AG04450 (cell line): ENCODE data around the gene DSTN. TPM values are rescaled to one million over a fixed set of nuclear protein-coding genes. Genes with fewer than 3 reads are reported as not detected.

Experiments
- CTCF ChIA-PET: fragments of 300-600, 350-600 bp; formaldehyde crosslinking; extraction: SDS; loops from one replicate; lab custom pipeline; 2022; ENCODE audit warnings: antibody characterized with exemption, inconsistent platforms; lab: Charles Lee
- POLR2A ChIA-PET: fragments of 350-600 bp; formaldehyde crosslinking; extraction: SDS; loops from one replicate; lab custom pipeline; 2021; ENCODE audit warnings: antibody characterized with exemption, inconsistent platforms; lab: Yijun Ruan, JAX
- DNase-seq: peaks from one replicate; pipeline ENCODE4 v3.0.0-alpha.2; 2011; ENCODE audit warnings: low read depth, low spot score
- H3K27ac ChIP-seq: one replicate; pipeline ENCODE4 v1.5.1; 2012; ENCODE audit warnings: low read depth, low read length, control low read depth
- H3K27me3 ChIP-seq: one replicate; pipeline ENCODE4 v1.6.0; 2012; ENCODE audit warnings: low read length; ENCODE audit not compliant: control insufficient read depth, insufficient read depth
- H3K4me3 ChIP-seq: 2 replicates; pipeline ENCODE4 v1.5.1; 2011; ENCODE audit warnings: mild to moderate bottlenecking, low read depth, low read length, control low read depth
- H3K9me3 ChIP-seq: 2 replicates; pipeline ENCODE4 v1.5.1; 2012; ENCODE audit warnings: low read length; ENCODE audit not compliant: control insufficient read depth, insufficient read depth
- CTCF ChIP-seq: IDR thresholded peaks from 2 replicates; pipeline ENCODE4 v1.5.1; 2011; ENCODE audit warnings: low read depth, low read length, control low read depth, inconsistent platforms
- polyA plus RNA-seq: library from polyadenylated mRNA; depleted of rRNA; stranded (reverse); fragments of >200 nt; gene quantifications from 2 replicates; pipeline ENCODE4 v1.2.3, GENCODE V29; 2011

The DSTN gene
- polyA plus RNA-seq, 1 experiment: 414 TPM

- Histone ChIP-seq H3K27me3 (no peaks in the 10 kb centered on the region), H3K4me3 (no peak overlapping the region), H3K27ac (no peak overlapping the region), H3K9me3 (no peaks in the 10 kb centered on the region)
- ChIA-PET POLR2A (interaction anchor here (0.9 to 5.0 kb wide), 5 partner anchors 15 to 52 kb away, joined by 3 to 59 read pairs (median 8); partner anchors contain the start of gene DSTN), CTCF (interaction anchor here (0.6 to 2.4 kb wide), 6 partner anchors 22 to 139 kb away, joined by 3 to 9 read pairs (median 3); partner anchors contain the start of gene RRBP1)
- no peak for TF ChIP-seq CTCF
- DNase-seq: no peak
Measured at GRCh38 chr20:17542481-17542880, 27.4 kb upstream of the DSTN start.

- ChIA-PET CTCF (interaction anchor here (0.6 to 1.4 kb wide), 5 partner anchors 15 to 41 kb away, joined by 3 to 5 read pairs (median 3); partner anchors contain the start of gene DSTN), POLR2A (interaction anchor here (0.8 to 5.0 kb wide), 10 partner anchors 12 to 68 kb away, joined by 3 to 59 read pairs (median 6); partner anchors contain the start of genes BFSP1 and DSTN)
- no peak for DNase-seq
- no peak for TF ChIP-seq CTCF
- Histone ChIP-seq H3K27me3 (no peaks in the 10 kb centered on the region), H3K9me3 (no peaks in the 10 kb centered on the region), H3K27ac (peak overlapping the region; percentile 82), H3K4me3 (no peak overlapping the region)
Measured at GRCh38 chr20:17542993-17543412, 26.9 kb upstream of the DSTN start.

- Histone ChIP-seq H3K9me3 (no peaks in the 10 kb centered on the region), H3K27me3 (no peaks in the 10 kb centered on the region), H3K27ac (peak overlapping the region; percentile 82), H3K4me3 (no peak overlapping the region)
- CTCF ChIA-PET: interaction anchor here (0.6 to 1.4 kb wide), 4 partner anchors 14 to 28 kb away, joined by 3 to 5 read pairs (median 4); partner anchors contain the start of gene DSTN
- TF ChIP-seq CTCF: no peak
- DNase-seq: no peak
- POLR2A ChIA-PET: interaction anchor here (0.8 to 5.0 kb wide), 8 partner anchors 12 to 67 kb away, joined by 3 to 59 read pairs (median 6); partner anchors contain the start of genes BFSP1 and DSTN
Measured at GRCh38 chr20:17543531-17544131, 26.2 kb upstream of the DSTN start.

- CTCF ChIA-PET: interaction anchor here (1.0 kb wide), 1 partner anchor 13 kb away, joined by 3 read pairs; no protein-coding TSS in a partner anchor
- TF ChIP-seq CTCF: no peak
- POLR2A ChIA-PET: interaction anchor here (5.0 kb wide), 1 partner anchor 25 kb away, joined by 59 read pairs; the partner anchor contains the start of gene DSTN
- Histone ChIP-seq H3K9me3 (no peaks in the 10 kb centered on the region), H3K27ac (no peak overlapping the region), H3K4me3 (no peak overlapping the region), H3K27me3 (no peaks in the 10 kb centered on the region)
- DNase-seq: no peak
Measured at GRCh38 chr20:17545127-17545526, 24.7 kb upstream of the DSTN start.

- no peak for DNase-seq
- CTCF ChIA-PET: no interaction called here
- H3K4me3 ChIP-seq: no peak overlapping the region
- no peak for TF ChIP-seq CTCF
- POLR2A ChIA-PET: no interaction called here
- H3K27me3 ChIP-seq: no peaks in the 10 kb centered on the region
- no peaks in the 10 kb centered on the region for H3K9me3 ChIP-seq
- H3K27ac ChIP-seq: no peak overlapping the region
Measured at GRCh38 chr20:17549131-17549530, 20.7 kb upstream of the DSTN start.
